Natural killer cell treated with Interleukin-12 subunit alpha and Interleukin-12 subunit beta and Interleukin-15 and Interleukin-18, amount 100 ng/mL, for 72 hours (primary cell): Measurements from ENCODE around the gene DLG1. TPM values are rescaled to one million over a fixed set of nuclear protein-coding genes. Genes with fewer than 3 reads are reported as not detected.
"Not testable (repeated sequence)": the region's sequence is repeated elsewhere in the genome, so short reads cannot be mapped to it uniquely, and the experiment has no call there.

ENCODE experiments used
- ATAC-seq, 2 donors: fragments of 150-1000 bp; cut with Tn5 transposase in 1 of 2; sonication (Bioruptor Pico), chemical (Tn5 transposase) in 1 of 2; 2 replicates each; pipeline ENCODE4 v1.10.0; 2021
- DNase-seq: peaks from one replicate; pipeline ENCODE4 v3.0.0; 2022; ENCODE audit warnings: low spot score
- H3K27ac Mint-ChIP-seq, 2 donors: 1 replicate in 1 of 2; 2 replicates in 1 of 2; pipeline ENCODE4 v1.8.0; 2022; ENCODE audit warnings: mixed read lengths in 2 of 2, mild to moderate bottlenecking in 1 of 2, moderate library complexity in 1 of 2
- H3K27me3 Mint-ChIP-seq, 2 donors: 1 replicate in 1 of 2; 2 replicates in 1 of 2; pipeline ENCODE4 v1.8.0; 2022; ENCODE audit warnings: mixed read lengths in 2 of 2
- H3K36me3 Mint-ChIP-seq: one replicate; pipeline ENCODE4 v1.8.0; 2022; ENCODE audit warnings: mixed read lengths
- H3K4me1 Mint-ChIP-seq, 2 donors: 1 replicate in 1 of 2; 2 replicates in 1 of 2; pipeline ENCODE4 v1.8.0; 2022; ENCODE audit warnings: low read depth in 2 of 2, mixed read lengths in 2 of 2, mild to moderate bottlenecking in 1 of 2
- H3K4me3 Mint-ChIP-seq: one replicate; pipeline ENCODE4 v1.8.0; 2022; ENCODE audit warnings: mixed read lengths
- H3K9me3 Mint-ChIP-seq: 2 replicates; pipeline ENCODE4 v1.8.0; 2022; ENCODE audit warnings: mixed read lengths
- total RNA-seq, 2 donors: library from RNA; stranded (reverse); gene quantifications; one replicate each; pipeline ENCODE4 v1.2.3, GENCODE V29; 2022

Gene DLG1
- total RNA-seq, 2 donors from 2014 or later = 76.5 to 121 TPM

GRCh38 chr3:197219619-197220018 lies 78.8 kb downstream of the DLG1 start:
- ATAC-seq (no peak), DNase-seq (no peak)
- no peaks in the 10 kb centered on the region for H3K36me3 Mint-ChIP-seq
- no peaks in the 10 kb centered on the region for H3K9me3 Mint-ChIP-seq
- H3K27me3 Mint-ChIP-seq = no peaks in the 10 kb centered on the region
- H3K4me3 Mint-ChIP-seq = no peak overlapping the region
- H3K27ac Mint-ChIP-seq = no peak overlapping the region
- H3K4me1 Mint-ChIP-seq = peaks cover 9 to 19% of the 10 kb centered on the region in 2 donors

GRCh38 chr3:197218210-197218609 lies 80.2 kb downstream of the DLG1 start:
- DNase-seq (no peak), ATAC-seq (no peak)
- H3K4me3 Mint-ChIP-seq = no peak overlapping the region
- H3K27ac Mint-ChIP-seq = no peak overlapping the region
- no peaks in the 10 kb centered on the region for H3K36me3 Mint-ChIP-seq
- H3K9me3 Mint-ChIP-seq = no peaks in the 10 kb centered on the region
- H3K27me3 Mint-ChIP-seq = no peaks in the 10 kb centered on the region
- H3K4me1 Mint-ChIP-seq = peaks cover 9 to 19% of the 10 kb centered on the region in 2 donors

- Mint-ChIP-seq H3K4me1 (peaks cover 6 to 20% of the 10 kb centered on the region in 2 donors), H3K4me3 (no peak overlapping the region), H3K27ac (no peak overlapping the region), H3K27me3 (no peaks in the 10 kb centered on the region), H3K9me3 (no peaks in the 10 kb centered on the region), H3K36me3 (no peaks in the 10 kb centered on the region)
- DNase-seq (no peak), ATAC-seq (no peak)
Measured at GRCh38 chr3:197216914-197217313, 81.5 kb downstream of the DLG1 start.

GRCh38 chr3:197216169-197216860 lies 82.1 kb downstream of the DLG1 start:
- H3K4me3 Mint-ChIP-seq = no peak overlapping the region
- DNase-seq (no peak), ATAC-seq (no peak)
- H3K9me3 Mint-ChIP-seq = no peaks in the 10 kb centered on the region
- no peak overlapping the region for H3K27ac Mint-ChIP-seq
- no peaks in the 10 kb centered on the region for H3K36me3 Mint-ChIP-seq
- H3K4me1 Mint-ChIP-seq = peaks cover 11 to 26% of the 10 kb centered on the region in 2 donors
- no peaks in the 10 kb centered on the region for H3K27me3 Mint-ChIP-seq

GRCh38 chr3:197212290-197212689 lies 86.1 kb downstream of the DLG1 start:
- H3K36me3 Mint-ChIP-seq = no peaks in the 10 kb centered on the region
- H3K27ac Mint-ChIP-seq = no peak overlapping the region
- ATAC-seq = no peak
- H3K9me3 Mint-ChIP-seq = no peaks in the 10 kb centered on the region
- DNase-seq = no peak
- H3K4me1 Mint-ChIP-seq = peaks cover 31 to 46% of the 10 kb centered on the region in 2 donors
- H3K4me3 Mint-ChIP-seq = no peak overlapping the region
- H3K27me3 Mint-ChIP-seq = no peaks in the 10 kb centered on the region

- not testable (repeated sequence) for H3K27me3 Mint-ChIP-seq, H3K36me3 Mint-ChIP-seq, H3K4me3 Mint-ChIP-seq, H3K9me3 Mint-ChIP-seq, H3K27ac Mint-ChIP-seq, DNase-seq, ATAC-seq
- peaks cover 31 to 46% of the 10 kb centered on the region in 2 donors for H3K4me1 Mint-ChIP-seq
Measured at GRCh38 chr3:197211698-197212097, 86.7 kb downstream of the DLG1 start.

GRCh38 chr3:197209366-197210260 lies 88.8 kb downstream of the DLG1 start:
- H3K4me1 Mint-ChIP-seq = peaks cover 36 to 42% of the 10 kb centered on the region in 2 donors
- ATAC-seq (no peak), DNase-seq (no peak)
- no peaks in the 10 kb centered on the region for H3K27me3 Mint-ChIP-seq
- no peaks in the 10 kb centered on the region for H3K36me3 Mint-ChIP-seq
- H3K4me3 Mint-ChIP-seq = no peak overlapping the region
- peak overlapping the region in 1 of 2 donors; percentile 42 for H3K27ac Mint-ChIP-seq
- no peaks in the 10 kb centered on the region for H3K9me3 Mint-ChIP-seq

GRCh38 chr3:197206913-197207312 lies 91.5 kb downstream of the DLG1 start:
- Mint-ChIP-seq H3K4me1 (peaks cover 40 to 55% of the 10 kb centered on the region in 2 donors), H3K9me3 (no peaks in the 10 kb centered on the region)

GRCh38 chr3:197205675-197206074 lies 92.7 kb downstream of the DLG1 start:
- DNase-seq (no peak), ATAC-seq (no peak)
- Mint-ChIP-seq H3K9me3 (no peaks in the 10 kb centered on the region), H3K36me3 (no peaks in the 10 kb centered on the region), H3K27me3 (no peaks in the 10 kb centered on the region), H3K4me1 (peaks cover 38 to 49% of the 10 kb centered on the region in 2 donors), H3K27ac (no peak overlapping the region), H3K4me3 (no peak overlapping the region)

More at GRCh38 chr3:197206913-197207312, 91.5 kb downstream of the DLG1 start:
- Mint-ChIP-seq H3K4me3 (no peak overlapping the region), H3K36me3 (no peaks in the 10 kb centered on the region), H3K27ac (no peak overlapping the region), H3K27me3 (no peaks in the 10 kb centered on the region)
- ATAC-seq = no peak
- DNase-seq = no peak

GRCh38 chr3:197205265-197205664 lies 93.1 kb downstream of the DLG1 start:
- H3K4me1 Mint-ChIP-seq = peaks cover 38 to 48% of the 10 kb centered on the region in 2 donors
- no peak for DNase-seq
- H3K9me3 Mint-ChIP-seq = no peaks in the 10 kb centered on the region
- H3K4me3 Mint-ChIP-seq = no peak overlapping the region
- no peak overlapping the region for H3K27ac Mint-ChIP-seq
- no peak for ATAC-seq
- no peaks in the 10 kb centered on the region for H3K27me3 Mint-ChIP-seq
- H3K36me3 Mint-ChIP-seq = no peaks in the 10 kb centered on the region

- Mint-ChIP-seq H3K4me1 (peaks cover 33 to 42% of the 10 kb centered on the region in 2 donors), H3K9me3 (no peaks in the 10 kb centered on the region), H3K27ac (no peak overlapping the region), H3K27me3 (no peaks in the 10 kb centered on the region), H3K4me3 (no peak overlapping the region), H3K36me3 (no peaks in the 10 kb centered on the region)
- DNase-seq (no peak), ATAC-seq (no peak)
Measured at GRCh38 chr3:197204736-197205135, 93.7 kb downstream of the DLG1 start.

GRCh38 chr3:197203714-197204146 lies 94.7 kb downstream of the DLG1 start:
- Mint-ChIP-seq H3K27ac (no peak overlapping the region), H3K4me1 (peaks cover 27 to 37% of the 10 kb centered on the region in 2 donors), H3K4me3 (no peak overlapping the region), H3K36me3 (no peaks in the 10 kb centered on the region), H3K9me3 (no peaks in the 10 kb centered on the region), H3K27me3 (no peaks in the 10 kb centered on the region)
- ATAC-seq = no peak
- no peak for DNase-seq

- Mint-ChIP-seq H3K4me1 (peaks cover 24 to 32% of the 10 kb centered on the region in 2 donors), H3K27me3 (no peaks in the 10 kb centered on the region), H3K27ac (no peak overlapping the region), H3K36me3 (no peaks in the 10 kb centered on the region), H3K9me3 (no peaks in the 10 kb centered on the region), H3K4me3 (no peak overlapping the region)
- no peak for ATAC-seq
- DNase-seq = no peak
Measured at GRCh38 chr3:197202694-197203093, 95.7 kb downstream of the DLG1 start.
